ENCODE data around the gene GLIS1.

Gene GLIS1

GRCh38 chr1:53638360-53639035 lies 100.5 kb downstream of the GLIS1 start:
- no peak for DNase-seq (ENCODE audit: low read depth in 2 of 2)

DNA sequence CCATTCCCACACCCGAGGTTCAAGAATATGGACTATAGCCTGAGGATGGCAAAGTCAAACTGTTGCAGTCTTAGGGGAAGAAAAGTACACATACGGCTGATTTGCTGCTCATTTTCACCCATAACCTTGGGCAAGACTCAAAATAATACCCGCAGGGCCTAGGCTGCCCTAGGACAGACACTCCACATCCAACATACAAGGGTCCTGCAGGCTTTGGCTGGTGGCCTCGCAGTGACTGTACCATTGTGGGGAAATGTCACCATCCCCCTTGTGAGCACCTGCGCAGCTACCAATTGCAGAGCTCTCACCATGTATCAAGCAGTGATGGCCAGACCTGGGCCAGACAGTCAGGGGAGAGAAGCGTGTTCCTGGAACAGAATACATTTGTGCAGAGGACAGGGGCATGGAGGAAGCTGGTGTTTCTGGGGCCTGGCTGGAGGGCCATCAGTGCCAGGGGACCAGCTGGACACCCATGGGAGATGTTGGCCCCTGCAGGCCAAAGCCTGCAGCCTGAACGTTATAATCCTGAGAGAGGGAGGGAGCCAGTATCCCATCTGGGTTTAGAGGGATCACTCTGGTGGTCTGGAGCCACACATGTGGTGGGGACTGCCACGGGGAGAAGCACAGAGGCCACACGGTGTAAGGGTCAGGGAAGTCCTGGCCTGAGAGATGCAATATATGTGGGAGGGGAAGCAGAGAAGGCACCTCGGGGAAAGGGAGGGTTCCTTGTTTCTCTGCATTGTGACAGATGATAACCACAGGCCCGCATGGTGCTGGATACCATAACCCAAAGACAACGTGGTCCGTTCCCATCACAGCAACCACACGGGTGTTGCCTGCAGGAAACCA lies 101.2 kb downstream of the GLIS1 start:
- DNase-seq (ENCODE audit: low read depth in 2 of 2): no peak

DNA sequence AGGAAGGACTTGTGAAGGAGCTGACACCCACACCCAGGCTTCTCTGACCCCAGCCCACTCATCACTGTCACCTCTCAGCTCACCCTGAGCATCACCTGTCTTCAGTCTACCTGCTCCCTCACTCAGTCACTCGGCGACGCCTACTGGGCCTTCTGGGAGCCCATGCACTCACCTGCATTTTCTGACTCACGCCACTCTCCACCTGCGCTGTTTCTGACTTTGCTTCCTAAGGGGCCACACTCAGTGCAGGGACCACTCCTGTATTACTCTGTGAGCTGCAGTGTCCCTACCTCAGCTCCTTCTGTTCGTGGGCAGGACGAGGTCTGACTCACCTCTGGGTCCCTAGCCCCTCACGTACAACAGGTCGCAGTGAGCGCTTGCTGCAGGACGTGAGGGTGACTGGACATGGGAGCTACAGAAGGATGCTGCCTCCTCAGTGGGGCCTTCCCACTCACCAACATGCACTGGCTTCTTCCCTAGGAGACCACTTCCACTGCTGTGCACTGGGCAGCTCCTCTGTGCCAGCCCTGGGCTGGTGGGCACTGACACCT lies 102.3 kb downstream of the GLIS1 start:
- no peak for DNase-seq (ENCODE audit: low read depth in 2 of 2)

DNA sequence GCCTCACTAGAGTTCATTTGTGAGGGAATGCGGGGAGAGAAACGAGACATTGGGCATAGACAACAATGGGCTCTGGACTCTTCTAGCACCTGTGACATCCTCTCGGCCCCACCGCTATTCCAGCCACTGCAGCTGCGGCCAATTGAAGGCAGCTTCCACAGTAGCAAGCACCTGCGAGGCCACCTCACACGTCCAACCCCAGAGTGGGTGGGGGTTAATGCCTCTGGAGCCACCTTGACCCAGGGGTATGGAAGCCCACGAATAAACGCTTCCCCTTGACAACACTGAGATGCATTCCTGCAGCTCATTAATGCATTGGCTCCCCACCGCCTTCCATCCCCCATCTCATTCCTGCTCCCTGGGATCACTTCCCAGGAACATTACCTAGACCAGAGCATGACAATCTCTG lies 104.4 kb downstream of the GLIS1 start:
- no peak for DNase-seq (ENCODE audit: low read depth in 2 of 2)

DNA sequence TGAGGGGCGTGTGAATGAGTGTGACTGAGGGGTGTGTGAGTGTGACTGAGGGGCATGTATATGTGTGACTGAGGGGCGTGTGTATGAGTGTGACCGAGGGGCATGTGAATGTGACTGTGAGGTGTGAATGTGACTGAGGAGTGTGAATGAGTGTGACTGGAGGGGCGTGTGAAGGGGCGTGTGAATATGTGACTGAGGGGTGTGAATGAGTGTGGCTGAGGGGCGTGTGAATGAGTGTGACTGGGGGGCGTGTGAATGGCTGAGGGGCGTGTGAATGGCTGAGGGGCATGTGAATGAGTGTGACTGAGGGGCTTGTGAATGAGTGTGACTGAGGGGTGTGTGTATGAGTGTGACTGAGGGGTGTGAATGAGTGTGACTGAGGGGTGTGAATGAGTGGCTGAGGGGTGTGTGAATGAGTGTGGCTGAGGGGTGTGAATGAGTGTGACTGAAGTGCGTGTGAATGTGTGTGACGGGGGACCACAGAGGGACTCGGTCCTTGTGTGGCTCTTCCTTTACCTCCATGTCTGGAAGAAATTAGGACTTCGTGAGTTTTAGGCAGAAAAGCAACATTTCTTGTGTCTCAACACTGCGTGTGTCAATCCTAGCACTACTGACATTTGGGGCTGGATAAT lies 105.8 kb downstream of the GLIS1 start:
- no peak for DNase-seq (ENCODE audit: low read depth in 2 of 2)

- DNase-seq (ENCODE audit: low read depth in 2 of 2): no peak
These were observed 107.2 kb downstream of the GLIS1 start for GRCh38 chr1:53631622-53632310.

DNA sequence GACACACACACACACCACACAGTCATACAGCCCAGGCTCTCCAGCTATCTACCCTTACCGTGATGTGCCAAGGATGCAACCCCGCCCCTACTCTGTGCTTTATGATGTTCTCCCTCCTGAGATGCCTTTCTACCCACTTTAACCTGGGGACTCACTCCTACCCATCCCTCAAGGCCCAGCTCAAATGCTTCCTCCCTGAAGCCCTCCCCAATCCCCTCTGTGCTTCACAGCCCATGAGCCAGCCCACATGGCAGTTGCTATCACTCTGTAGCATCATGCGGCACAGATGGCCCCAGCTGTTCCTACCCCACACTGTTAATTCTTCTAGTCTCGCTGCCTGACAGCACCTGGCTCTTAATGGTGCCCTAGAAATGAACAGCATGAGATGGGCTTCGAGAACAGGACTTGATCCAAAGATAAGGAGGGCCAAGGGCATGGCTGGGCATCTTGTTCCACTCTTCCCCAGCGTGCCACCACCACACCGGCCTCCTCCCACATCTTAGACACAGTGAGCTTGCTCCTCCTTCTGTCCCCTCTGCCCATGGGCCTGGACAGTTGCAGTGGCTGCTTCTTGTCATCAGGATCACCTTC lies 109.8 kb downstream of the GLIS1 start:
- DNase-seq (ENCODE audit: low read depth in 2 of 2): no peak

DNA sequence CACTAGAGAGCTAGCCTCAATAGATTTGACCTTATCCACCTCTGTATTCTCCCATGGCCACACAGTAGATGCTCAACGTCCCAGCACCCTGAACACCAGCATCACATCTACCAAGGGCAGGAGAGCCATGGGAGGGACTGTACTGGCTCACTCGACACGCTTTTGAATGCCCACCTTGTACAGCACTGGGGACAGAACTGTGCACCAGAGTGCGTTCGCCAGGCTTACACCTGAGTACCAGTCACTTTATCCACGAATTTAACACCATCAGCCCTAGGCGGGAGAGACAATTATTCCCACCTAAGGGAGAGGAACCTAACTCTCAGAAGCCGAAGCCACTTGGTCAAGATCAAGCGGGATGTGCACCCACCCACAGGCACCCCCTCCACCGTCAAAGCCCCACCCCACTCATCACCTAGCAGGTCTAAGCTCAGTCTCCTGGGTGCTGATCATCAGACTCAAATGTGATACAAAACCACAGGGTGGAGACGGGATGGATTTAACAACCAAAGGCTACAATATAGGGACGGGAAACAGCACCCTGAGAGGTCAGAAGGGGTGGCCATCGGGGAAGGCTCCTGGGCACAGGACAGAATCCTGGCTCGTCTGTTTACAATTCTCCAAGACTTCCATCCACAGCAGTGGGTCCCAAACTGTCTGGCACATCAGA lies 110.5 kb downstream of the GLIS1 start:
- no peak for DNase-seq (ENCODE audit: low read depth in 2 of 2)

DNA sequence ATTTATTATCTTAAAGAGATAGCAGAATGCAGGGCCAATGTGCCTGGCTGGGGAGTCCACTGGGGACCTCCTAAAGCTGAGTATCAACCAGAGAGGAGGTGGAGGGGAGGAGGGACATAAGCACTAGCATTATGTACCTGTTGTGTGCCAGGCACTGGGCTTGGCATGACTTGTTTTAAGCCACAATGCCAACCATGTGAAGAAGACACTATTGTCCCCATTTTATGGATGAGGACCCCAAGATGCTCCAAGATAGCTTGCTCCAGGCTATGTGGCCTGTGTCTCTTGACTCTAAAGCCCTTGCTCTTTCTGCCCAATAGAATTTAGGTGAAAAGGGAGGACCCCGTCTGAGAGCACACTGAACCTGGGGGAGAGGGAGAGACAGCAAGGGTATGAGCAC lies 111.3 kb downstream of the GLIS1 start:
- DNase-seq (ENCODE audit: low read depth in 2 of 2): no peak

- DNase-seq (ENCODE audit: low read depth in 2 of 2): no peak
These were observed 111.9 kb downstream of the GLIS1 start for GRCh38 chr1:53627031-53627430.

GRCh38 chr1:53626616-53627015 lies 112.3 kb downstream of the GLIS1 start:
- DNase-seq (ENCODE audit: low read depth in 2 of 2): no peak

- no peak for DNase-seq (ENCODE audit: low read depth in 2 of 2)
These were observed 113.0 kb downstream of the GLIS1 start for GRCh38 chr1:53625766-53626520.

GRCh38 chr1:53625049-53625448 lies 113.9 kb downstream of the GLIS1 start:
- no peak for DNase-seq (ENCODE audit: low read depth in 2 of 2)

DNA sequence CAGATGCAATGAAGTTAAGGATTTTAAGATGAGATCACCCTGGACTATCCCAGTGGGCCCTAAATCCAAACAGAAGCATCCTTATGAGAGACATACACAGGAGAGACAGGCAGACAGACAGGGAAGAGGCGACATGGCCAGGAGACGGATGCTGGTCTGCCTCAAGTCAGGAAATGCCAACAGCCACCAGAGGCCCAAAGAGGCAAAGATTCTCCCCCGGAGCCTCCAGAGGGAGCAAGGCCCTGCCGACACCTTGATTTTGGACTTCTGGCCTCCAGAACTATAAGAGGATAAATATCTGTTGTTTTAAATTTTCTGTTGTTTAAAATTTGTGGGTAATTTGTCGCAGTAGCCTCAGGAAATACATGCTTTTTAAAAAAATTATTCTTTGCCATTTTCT lies 116.4 kb downstream of the GLIS1 start:
- no peak for DNase-seq (ENCODE audit: low read depth in 2 of 2)

DNA sequence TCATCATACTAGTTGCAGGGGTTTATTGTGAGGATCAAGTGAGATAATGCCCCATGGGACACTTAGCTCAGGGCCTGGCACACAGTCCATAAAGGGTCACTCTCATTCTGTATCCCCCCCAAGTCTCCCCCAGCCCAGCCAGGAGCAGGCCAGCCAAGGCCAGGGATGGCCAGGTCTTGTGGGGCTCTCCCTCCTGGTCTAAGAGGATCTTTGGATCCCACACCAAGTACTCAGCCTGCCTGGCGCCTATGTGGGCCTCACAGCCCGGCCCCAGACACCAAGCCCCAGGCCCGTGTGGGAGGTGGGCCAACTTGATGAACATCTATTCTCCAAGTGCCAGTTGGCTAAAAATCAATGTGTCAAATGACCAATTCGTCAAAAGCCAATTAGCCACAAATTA lies 117.8 kb downstream of the GLIS1 start:
- no peak for DNase-seq (ENCODE audit: low read depth in 2 of 2)

- DNase-seq (ENCODE audit: low read depth in 2 of 2): no peak
These were observed 118.7 kb downstream of the GLIS1 start for GRCh38 chr1:53620061-53620855.

GRCh38 chr1:53619367-53620060 lies 119.5 kb downstream of the GLIS1 start:
- no peak for DNase-seq (ENCODE audit: low read depth in 2 of 2)

DNA sequence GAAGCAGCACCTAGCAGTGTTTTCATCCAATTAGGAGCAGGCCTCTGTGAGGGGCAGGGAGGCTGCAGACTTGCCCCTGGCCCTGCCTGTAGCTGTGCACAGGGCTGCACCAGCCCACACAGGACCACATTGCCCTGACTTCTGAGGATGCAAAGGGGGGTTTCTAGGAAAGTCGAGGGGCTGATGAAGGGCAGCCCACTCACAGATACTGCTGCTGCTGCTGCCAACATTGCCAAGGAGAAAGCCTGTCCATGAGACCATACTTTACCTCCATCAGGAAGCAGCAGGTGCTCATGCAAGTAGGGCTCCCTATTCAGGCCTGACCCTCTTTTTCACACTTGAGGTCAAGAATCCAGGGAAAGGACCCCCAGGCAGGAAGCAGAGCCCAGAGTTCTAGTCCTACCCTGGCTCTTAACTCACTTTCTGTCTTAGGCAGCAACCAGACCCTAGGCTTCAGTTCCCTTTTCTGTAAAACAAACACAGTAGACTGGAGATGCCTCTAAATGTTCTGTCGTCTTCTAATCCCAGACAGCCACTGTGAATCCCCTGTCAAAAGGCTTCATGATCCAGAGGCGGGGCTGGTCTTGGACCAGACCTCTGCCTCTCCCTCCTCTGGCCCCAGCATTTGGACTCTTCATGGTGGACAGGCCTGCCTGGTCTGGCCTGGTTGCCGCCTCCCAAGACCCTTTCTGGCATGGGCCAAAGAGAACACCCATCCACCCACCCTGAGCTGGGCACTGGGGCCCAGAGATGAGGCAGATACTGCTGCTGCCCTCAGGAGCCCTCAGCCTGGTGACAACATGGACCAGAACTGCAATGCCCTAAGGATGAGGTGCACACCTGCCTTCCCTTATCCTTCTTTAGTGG lies 120.2 kb downstream of the GLIS1 start:
- DNase-seq (ENCODE audit: low read depth in 2 of 2): no peak
